Measurements from ENCODE around the gene MAPKAPK3. TPM values are rescaled to one million over a fixed set of nuclear protein-coding genes. Genes with fewer than 3 reads are reported as not detected.

MAPKAPK3 gene
- total RNA-seq, 1 experiment from 2014 or later = 88.2 TPM

DNA sequence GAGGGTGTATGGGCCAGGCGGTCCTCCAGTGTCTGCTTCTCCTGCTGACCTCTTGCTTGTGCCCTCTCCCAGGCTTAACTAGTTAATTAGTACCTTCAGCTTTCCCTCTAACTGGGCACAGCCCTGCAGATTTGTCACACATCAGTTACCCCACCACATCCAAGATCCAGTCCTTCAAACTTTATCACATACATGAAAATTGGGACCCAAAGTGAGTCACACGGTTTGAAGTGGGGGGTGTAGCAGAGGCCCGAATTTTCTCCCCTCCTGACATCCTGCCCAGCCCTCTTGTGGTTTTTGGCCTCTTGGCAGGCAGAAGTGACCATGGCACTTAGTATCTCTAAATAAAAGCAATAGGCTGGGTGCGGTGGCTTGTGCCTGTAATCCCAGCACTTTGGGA lies 3.9 kb downstream of the MAPKAPK3 start:
- ChIA-PET POLR2A (ENCODE audit: unreplicated experiment) (no interaction called here), CTCF (interaction anchor here (0.8 kb wide), 1 partner anchor 20 kb away, joined by 10 read pairs; no protein-coding TSS in a partner anchor)
- no peak overlapping the region for H3K4me3 ChIP-seq
- peak in 1 of 2 experiments; percentile 56 for DNase-seq
- H3K79me2 ChIP-seq (ENCODE audit: low read depth) = peaks cover 68% of the 10 kb centered on the region
- H3K4me2 ChIP-seq = peak overlapping the region; percentile 89
- no TSS peak for BruUV-seq (replicated peaks)
- no peak for TF ChIP-seq EZH2 (IDR thresholded peaks at IDR 0.05; ENCODE audit: low read depth)
- H4K20me1 ChIP-seq (ENCODE audit: insufficient read depth) = no peaks in the 10 kb centered on the region
- H3K36me3 ChIP-seq (ENCODE audit: low read depth) = peaks cover 6% of the 10 kb centered on the region; the same call in 1 of the 2 replicates
- no peaks in the 10 kb centered on the region for H3K9me2 ChIP-seq (ENCODE audit: insufficient read depth)
- H3F3A ChIP-seq (ENCODE audit: insufficient read depth, low read depth) = peaks cover 20% of the 10 kb centered on the region
- H3K27ac ChIP-seq = peak overlapping the region; percentile 19
- H3K27me3 ChIP-seq (ENCODE audit: insufficient read depth, low read depth) = no peaks in the 10 kb centered on the region
- no peaks in the 10 kb centered on the region for H3K9me3 ChIP-seq (ENCODE audit: insufficient read depth, low read depth)
- intact Hi-C loops (cut with micrococcal nuclease; ENCODE audit: unreplicated experiment) = no loop called here
- no peak overlapping the region for H2AFZ ChIP-seq
- H3K4me1 ChIP-seq (replicated peaks; ENCODE audit: insufficient read depth) = peaks cover 60% of the 10 kb centered on the region

DNA sequence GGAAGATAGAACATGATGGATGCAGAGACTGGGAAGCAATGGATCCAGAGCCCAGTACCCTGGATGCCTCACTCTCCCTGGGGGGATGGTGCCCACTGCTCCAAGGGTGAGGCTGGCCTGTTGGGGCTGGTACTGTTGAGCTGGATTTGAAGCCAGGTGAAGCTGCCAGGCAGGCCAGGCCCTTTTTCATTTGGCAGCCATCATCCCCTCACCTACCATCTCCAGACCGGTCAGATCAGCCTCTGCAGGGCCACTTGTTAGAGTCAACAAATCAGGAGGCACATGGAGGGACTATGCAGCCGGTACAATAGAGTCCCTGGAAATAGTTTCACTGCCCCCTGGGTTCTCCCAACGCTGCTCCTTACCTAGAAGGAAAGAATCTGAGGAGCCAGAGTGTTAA lies 5.9 kb downstream of the MAPKAPK3 start:
- Histone ChIP-seq H3K79me2 (ENCODE audit: low read depth) (peaks cover 74% of the 10 kb centered on the region), H3K9me3 (ENCODE audit: insufficient read depth, low read depth) (no peaks in the 10 kb centered on the region), H3K27me3 (ENCODE audit: insufficient read depth, low read depth) (no peaks in the 10 kb centered on the region), H3K36me3 (ENCODE audit: low read depth) (peaks cover 6% of the 10 kb centered on the region; the same call in 1 of the 2 replicates), H3K4me2 (no peak overlapping the region), H4K20me1 (ENCODE audit: insufficient read depth) (no peaks in the 10 kb centered on the region), H2AFZ (no peak overlapping the region), H3K9me2 (ENCODE audit: insufficient read depth) (no peaks in the 10 kb centered on the region), H3K4me3 (no peak overlapping the region), H3K27ac (no peak overlapping the region), H3F3A (ENCODE audit: insufficient read depth, low read depth) (peaks cover 24% of the 10 kb centered on the region), H3K4me1 (replicated peaks; ENCODE audit: insufficient read depth) (peaks cover 76% of the 10 kb centered on the region)
- intact Hi-C loops (cut with micrococcal nuclease; ENCODE audit: unreplicated experiment) = no loop called here
- no peak for DNase-seq
- TF ChIP-seq, protein P1, sequence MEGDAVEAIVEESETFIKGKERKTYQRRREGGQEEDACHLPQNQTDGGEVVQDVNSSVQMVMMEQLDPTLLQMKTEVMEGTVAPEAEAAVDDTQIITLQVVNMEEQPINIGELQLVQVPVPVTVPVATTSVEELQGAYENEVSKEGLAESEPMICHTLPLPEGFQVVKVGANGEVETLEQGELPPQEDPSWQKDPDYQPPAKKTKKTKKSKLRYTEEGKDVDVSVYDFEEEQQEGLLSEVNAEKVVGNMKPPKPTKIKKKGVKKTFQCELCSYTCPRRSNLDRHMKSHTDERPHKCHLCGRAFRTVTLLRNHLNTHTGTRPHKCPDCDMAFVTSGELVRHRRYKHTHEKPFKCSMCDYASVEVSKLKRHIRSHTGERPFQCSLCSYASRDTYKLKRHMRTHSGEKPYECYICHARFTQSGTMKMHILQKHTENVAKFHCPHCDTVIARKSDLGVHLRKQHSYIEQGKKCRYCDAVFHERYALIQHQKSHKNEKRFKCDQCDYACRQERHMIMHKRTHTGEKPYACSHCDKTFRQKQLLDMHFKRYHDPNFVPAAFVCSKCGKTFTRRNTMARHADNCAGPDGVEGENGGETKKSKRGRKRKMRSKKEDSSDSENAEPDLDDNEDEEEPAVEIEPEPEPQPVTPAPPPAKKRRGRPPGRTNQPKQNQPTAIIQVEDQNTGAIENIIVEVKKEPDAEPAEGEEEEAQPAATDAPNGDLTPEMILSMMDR (conservative IDR thresholded peaks at IDR 0.05) = no peak
- TF ChIP-seq EZH2 (IDR thresholded peaks at IDR 0.05; ENCODE audit: low read depth) = no peak
- ChIA-PET CTCF (interaction anchor here (0.6 kb wide), 1 partner anchor 313 kb away, joined by 3 read pairs; no protein-coding TSS in a partner anchor), POLR2A (ENCODE audit: unreplicated experiment) (interaction anchor here (1.1 kb wide), 1 partner anchor 374 kb away, joined by 4 read pairs; no protein-coding TSS in a partner anchor)
- BruUV-seq (replicated peaks) = no TSS peak

DNA sequence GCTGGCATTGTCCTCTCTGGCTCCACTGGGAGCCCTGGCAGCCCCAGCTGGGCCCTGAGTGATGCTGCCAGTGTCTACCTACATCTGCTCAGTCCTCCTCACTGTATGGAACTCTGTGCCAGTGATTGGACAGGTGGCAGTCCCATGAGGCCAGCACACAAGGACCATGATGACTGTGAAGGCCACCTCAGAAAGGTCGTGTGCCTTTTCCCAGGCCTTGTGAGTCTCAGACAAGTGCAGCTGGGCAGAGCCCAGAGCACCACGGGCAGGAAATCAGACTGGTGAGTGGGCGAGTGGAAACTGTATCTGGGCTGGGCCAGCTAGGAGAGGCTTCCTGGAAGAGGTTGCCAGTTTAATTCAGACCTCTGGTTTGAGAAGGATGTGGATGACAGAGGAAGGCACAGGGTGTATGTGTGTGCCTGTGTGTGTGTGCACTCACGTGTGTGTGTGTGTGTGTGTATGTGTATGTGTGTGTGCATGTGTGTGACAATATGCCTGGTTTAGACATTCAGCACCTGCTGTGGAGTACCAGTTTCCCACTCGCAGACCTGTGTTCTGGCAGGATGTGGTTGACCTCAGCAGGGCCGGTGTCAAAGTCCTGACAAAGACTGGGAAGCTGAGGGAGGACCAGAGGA lies 7.0 kb downstream of the MAPKAPK3 start:
- peak overlapping the region; percentile 68 for H3K27ac ChIP-seq
- TF ChIP-seq, protein P1 (conservative IDR thresholded peaks at IDR 0.05) = no peak
- no peak for TF ChIP-seq EZH2 (IDR thresholded peaks at IDR 0.05; ENCODE audit: low read depth)
- intact Hi-C loops (cut with micrococcal nuclease; ENCODE audit: unreplicated experiment) = loop anchor here (2.0 kb wide), 1 partner anchor 39 kb away; no protein-coding TSS in a partner anchor
- peaks cover 24% of the 10 kb centered on the region for H3F3A ChIP-seq (ENCODE audit: insufficient read depth, low read depth)
- BruUV-seq (replicated peaks) = TSS peak; percentile 51
- peaks cover 6% of the 10 kb centered on the region; the same call in 1 of the 2 replicates for H3K36me3 ChIP-seq (ENCODE audit: low read depth)
- H3K27me3 ChIP-seq (ENCODE audit: insufficient read depth, low read depth) = no peaks in the 10 kb centered on the region
- no peaks in the 10 kb centered on the region for H3K9me2 ChIP-seq (ENCODE audit: insufficient read depth)
- no peaks in the 10 kb centered on the region for H3K9me3 ChIP-seq (ENCODE audit: insufficient read depth, low read depth)
- H3K79me2 ChIP-seq (ENCODE audit: low read depth) = peaks cover 74% of the 10 kb centered on the region
- H3K4me3 ChIP-seq = no peak overlapping the region
- H3K4me1 ChIP-seq (replicated peaks; ENCODE audit: insufficient read depth) = peaks cover 77% of the 10 kb centered on the region
- DNase-seq = no peak
- H2AFZ ChIP-seq = no peak overlapping the region
- CTCF ChIA-PET = interaction anchor here (1.0 to 1.5 kb wide), 2 partner anchors 10 to 28 kb away, joined by 3 to 7 read pairs; no protein-coding TSS in a partner anchor
- POLR2A ChIA-PET (ENCODE audit: unreplicated experiment) = interaction anchor here (0.6 kb wide), 1 partner anchor 1606 kb away, joined by 3 read pairs; no protein-coding TSS in a partner anchor
- peak overlapping the region; percentile 65 for H3K4me2 ChIP-seq
- H4K20me1 ChIP-seq (ENCODE audit: insufficient read depth) = no peaks in the 10 kb centered on the region
